SKM-1 (cell line): Measurements from ENCODE around the gene CDY2A.
"Not testable (repeated sequence)": the region's sequence is repeated elsewhere in the genome, so short reads cannot be mapped to it uniquely, and the experiment has no call there.

Experiments used
- DNase-seq: peaks from one replicate; lab custom pipeline; 2025; ENCODE audit not compliant: unreplicated experiment; lab: John Stamatoyannopoulos, UW

Gene CDY2A

GRCh38 chrY:18025487-18025886, at the start of gene CDY2A:
CDY2A (plus strand) TSS chrY:18025787; CDS start chrY:18026115, 328 bp downstream.
- DNase-seq: not testable (repeated sequence)

- not testable (repeated sequence) for DNase-seq
Observed at GRCh38 chrY:17997586-17997985, 28.0 kb upstream of the CDY2A start.

- not testable (repeated sequence) for DNase-seq
Observed at GRCh38 chrY:17998266-17998665, 27.3 kb upstream of the CDY2A start.

GRCh38 chrY:18023897-18024296, 1.7 kb upstream of the CDY2A start:
- not testable (repeated sequence) for DNase-seq

- not testable (repeated sequence) for DNase-seq
Observed at GRCh38 chrY:18028845-18029244, 3.3 kb downstream of the CDY2A start.

GRCh38 chrY:18030178-18030577, 4.6 kb downstream of the CDY2A start:
- not testable (repeated sequence) for DNase-seq

- DNase-seq: not testable (repeated sequence)
Observed at GRCh38 chrY:18034100-18034814, 8.7 kb downstream of the CDY2A start.

GRCh38 chrY:18034864-18035263, 9.3 kb downstream of the CDY2A start:
- DNase-seq: not testable (repeated sequence)

GRCh38 chrY:18044990-18045389, 19.4 kb downstream of the CDY2A start:
- not testable (repeated sequence) for DNase-seq

GRCh38 chrY:18048149-18049040, 22.8 kb downstream of the CDY2A start:
- not testable (repeated sequence) for DNase-seq

GRCh38 chrY:18049061-18049460, 23.5 kb downstream of the CDY2A start:
- not testable (repeated sequence) for DNase-seq

GRCh38 chrY:18056473-18056872, 30.9 kb downstream of the CDY2A start:
- not testable (repeated sequence) for DNase-seq

- not testable (repeated sequence) for DNase-seq
Observed at GRCh38 chrY:18073464-18073863, 47.9 kb downstream of the CDY2A start.
